ENCODE results near the gene COPZ1. TPM values are rescaled to one million over a fixed set of nuclear protein-coding genes. Genes with fewer than 3 reads are reported as not detected.
"Not testable (repeated sequence)": the region's sequence is repeated elsewhere in the genome, so short reads cannot be mapped to it uniquely, and the experiment has no call there.

Gene COPZ1
- total and polyA plus RNA-seq, 2 donors (not counting 1 experiment from before 2014, with no cell fraction given): 97.9 to 305 TPM

GRCh38 chr12:54306925-54307741 lies 17.8 kb upstream of the COPZ1 start:
- H4K20me1 ChIP-seq (ENCODE audit: control insufficient read depth, extremely low read depth, insufficient read depth, low read length): no peaks in the 10 kb centered on the region
- no peaks in the 10 kb centered on the region for H3K79me2 ChIP-seq (ENCODE audit: control insufficient read depth, insufficient read depth, low read length)
- DNase-seq (ENCODE audit: low read depth in 2 of 2): peak; percentile 55 to 67
- TF ChIP-seq EZH2 (IDR thresholded peaks at IDR 0.05; ENCODE audit: low read length, missing control alignments): no peak
- TF ChIP-seq CTCF (conservative IDR thresholded peaks at IDR 0.05 in 1 of 2, IDR thresholded peaks at IDR 0.05 in 1 of 2; ENCODE audit: low read depth in 1 of 2, low read length in 2 of 2): no peak
- no peaks in the 10 kb centered on the region for H3K9me3 ChIP-seq (ENCODE audit: control insufficient read depth, insufficient read depth, low read depth, low read length)
- no peak overlapping the region for H3K4me3 ChIP-seq (replicated peaks in 1 of 4; ENCODE audit: control extremely low read depth in 1 of 4, insufficient read depth in 1 of 4, low read depth in 3 of 4, low read length in 4 of 4)
- no peak overlapping the region for H3K9ac ChIP-seq (ENCODE audit: insufficient read depth, low read length)
- H3K36me3 ChIP-seq (ENCODE audit: control insufficient read depth, insufficient read depth, low read length): no peaks in the 10 kb centered on the region
- peaks cover 15% of the 10 kb centered on the region for H3K27me3 ChIP-seq (ENCODE audit: control insufficient read depth, insufficient read depth, low read length)
- H3K4me2 ChIP-seq (ENCODE audit: extremely low read depth, insufficient read depth, low read length): no peak overlapping the region
- H3K27ac ChIP-seq (ENCODE audit: insufficient read depth, low read length): no peak overlapping the region
- H3K4me1 ChIP-seq (ENCODE audit: control insufficient read depth, extremely low read depth, insufficient read depth, low read length): peaks cover 4% of the 10 kb centered on the region
- H2AFZ ChIP-seq (ENCODE audit: low read length): no peak overlapping the region

- TF ChIP-seq CTCF (conservative IDR thresholded peaks at IDR 0.05 in 1 of 2, IDR thresholded peaks at IDR 0.05 in 1 of 2; ENCODE audit: low read depth in 1 of 2, low read length in 2 of 2) (no peak), EZH2 (IDR thresholded peaks at IDR 0.05; ENCODE audit: low read length, missing control alignments) (no peak)
- Histone ChIP-seq H3K9ac (ENCODE audit: insufficient read depth, low read length) (no peak overlapping the region), H3K36me3 (ENCODE audit: control insufficient read depth, insufficient read depth, low read length) (no peaks in the 10 kb centered on the region), H4K20me1 (ENCODE audit: control insufficient read depth, extremely low read depth, insufficient read depth, low read length) (no peaks in the 10 kb centered on the region), H3K4me3 (replicated peaks in 1 of 4; ENCODE audit: control extremely low read depth in 1 of 4, insufficient read depth in 1 of 4, low read depth in 3 of 4, low read length in 4 of 4) (no peak overlapping the region), H3K4me1 (ENCODE audit: control insufficient read depth, extremely low read depth, insufficient read depth, low read length) (no peaks in the 10 kb centered on the region), H3K9me3 (ENCODE audit: control insufficient read depth, insufficient read depth, low read depth, low read length) (no peaks in the 10 kb centered on the region), H3K27ac (ENCODE audit: insufficient read depth, low read length) (no peak overlapping the region), H3K27me3 (ENCODE audit: control insufficient read depth, insufficient read depth, low read length) (no peaks in the 10 kb centered on the region), H3K4me2 (ENCODE audit: extremely low read depth, insufficient read depth, low read length) (no peak overlapping the region), H2AFZ (ENCODE audit: low read length) (no peak overlapping the region), H3K79me2 (ENCODE audit: control insufficient read depth, insufficient read depth, low read length) (no peaks in the 10 kb centered on the region)
- no peak for DNase-seq (ENCODE audit: low read depth in 2 of 2)
These were observed 13.9 kb upstream of the COPZ1 start for GRCh38 chr12:54311051-54311450.

- not testable (repeated sequence) for H2AFZ ChIP-seq (ENCODE audit: low read length); H4K20me1 ChIP-seq (ENCODE audit: control insufficient read depth, extremely low read depth, insufficient read depth, low read length); H3K4me2 ChIP-seq (ENCODE audit: extremely low read depth, insufficient read depth, low read length); H3K27ac ChIP-seq (ENCODE audit: insufficient read depth, low read length); H3K79me2 ChIP-seq (ENCODE audit: control insufficient read depth, insufficient read depth, low read length); DNase-seq (ENCODE audit: low read depth in 2 of 2); H3K9me3 ChIP-seq (ENCODE audit: control insufficient read depth, insufficient read depth, low read depth, low read length); H3K4me1 ChIP-seq (ENCODE audit: control insufficient read depth, extremely low read depth, insufficient read depth, low read length); H3K27me3 ChIP-seq (ENCODE audit: control insufficient read depth, insufficient read depth, low read length); H3K36me3 ChIP-seq (ENCODE audit: control insufficient read depth, insufficient read depth, low read length); H3K9ac ChIP-seq (ENCODE audit: insufficient read depth, low read length); H3K4me3 ChIP-seq (replicated peaks in 1 of 4; ENCODE audit: control extremely low read depth in 1 of 4, insufficient read depth in 1 of 4, low read depth in 3 of 4, low read length in 4 of 4)
These were observed 12.6 kb upstream of the COPZ1 start for GRCh38 chr12:54312309-54312708.
